Thymus (tissue), 2 donors: ENCODE measurements around the gene PSORS1C2. TPM values are rescaled to one million over a fixed set of nuclear protein-coding genes. Genes with fewer than 3 reads are reported as not detected.

Experiments used
- polyA plus RNA-seq: library from polyadenylated mRNA; stranded (reverse); fragments of 200-250 nt; gene quantifications from one replicate; pipeline ENCODE4 v1.2.3, GENCODE V29; 2013
- total RNA-seq: library from RNA; stranded (reverse); fragments of 120-200 nt; gene quantifications from one replicate; pipeline ENCODE4 v1.2.4, GENCODE V29; 2013
- donor health status: healthy.

Gene PSORS1C2
- total and polyA plus RNA-seq, 2 donors: 16.4 TPM; not detected in 1

Other genes with a start within 250 kb of the PSORS1C2 start
- gene GTF2H4, start 230.9 kb downstream of the PSORS1C2 start, total RNA-seq: 12.9 TPM
- 35.4 TPM for gene GTF2H4, start 230.9 kb downstream of the PSORS1C2 start, polyA plus RNA-seq
- 30.3 TPM for gene VARS2, start 224.8 kb downstream of the PSORS1C2 start, total RNA-seq
- 40.4 TPM for gene VARS2, start 224.8 kb downstream of the PSORS1C2 start, polyA plus RNA-seq
- gene SFTA2, start 206.9 kb downstream of the PSORS1C2 start, total RNA-seq: 0.19 TPM
- 1.8 TPM for gene SFTA2, start 206.9 kb downstream of the PSORS1C2 start, polyA plus RNA-seq
- gene MUCL3, start 198.1 kb downstream of the PSORS1C2 start, total RNA-seq: 0.05 TPM
- 0.02 TPM for gene MUCL3, start 198.1 kb downstream of the PSORS1C2 start, polyA plus RNA-seq
- under 0.01 TPM for gene MUC21, start 155.3 kb downstream of the PSORS1C2 start, total RNA-seq
- gene MUC21, start 155.3 kb downstream of the PSORS1C2 start, polyA plus RNA-seq: 0.27 TPM
- gene MUC22, start 128.6 kb downstream of the PSORS1C2 start, total RNA-seq: 0.05 TPM
- 0.02 TPM for gene MUC22, start 128.6 kb downstream of the PSORS1C2 start, polyA plus RNA-seq
- 0.38 TPM for gene C6orf15, start 26.5 kb downstream of the PSORS1C2 start, total RNA-seq
- gene C6orf15, start 26.5 kb downstream of the PSORS1C2 start, polyA plus RNA-seq: 24.6 TPM
- 0.14 TPM for gene PSORS1C1, start 24.3 kb downstream of the PSORS1C2 start, total RNA-seq
- gene PSORS1C1, start 24.3 kb downstream of the PSORS1C2 start, polyA plus RNA-seq: 2.0 TPM
- 0.05 TPM for gene CDSN, start 18.6 kb downstream of the PSORS1C2 start, total RNA-seq
- gene CDSN, start 18.6 kb downstream of the PSORS1C2 start, polyA plus RNA-seq: 6.2 TPM
- gene CCHCR1, start 18.7 kb upstream of the PSORS1C2 start, total RNA-seq: 14.2 TPM
- 24.5 TPM for gene CCHCR1, start 18.7 kb upstream of the PSORS1C2 start, polyA plus RNA-seq
- 23.8 TPM for gene TCF19, start 19.5 kb upstream of the PSORS1C2 start, total RNA-seq
- 5.1 TPM for gene TCF19, start 19.5 kb upstream of the PSORS1C2 start, polyA plus RNA-seq
- gene POU5F1, start 31.6 kb upstream of the PSORS1C2 start, total RNA-seq: 0.80 TPM
- 5.2 TPM for gene POU5F1, start 31.6 kb upstream of the PSORS1C2 start, polyA plus RNA-seq
- 259 TPM for gene HLA-C, start 133.0 kb upstream of the PSORS1C2 start, total RNA-seq
- 293 TPM for gene HLA-C, start 133.0 kb upstream of the PSORS1C2 start, polyA plus RNA-seq
- 1,474 TPM for gene HLA-B, start 218.1 kb upstream of the PSORS1C2 start, total RNA-seq
- gene HLA-B, start 218.1 kb upstream of the PSORS1C2 start, polyA plus RNA-seq: 2,173 TPM